ENCODE results near the gene ZNF275. TPM values are rescaled to one million over a fixed set of nuclear protein-coding genes. Genes with fewer than 3 reads are reported as not detected.

The ZNF275 gene
- total RNA-seq, 3 donors from 2014 or later (not counting 1 experiment from before 2014, with no cell fraction given): 9.1 to 17.4 (median 17.3) TPM

DNA sequence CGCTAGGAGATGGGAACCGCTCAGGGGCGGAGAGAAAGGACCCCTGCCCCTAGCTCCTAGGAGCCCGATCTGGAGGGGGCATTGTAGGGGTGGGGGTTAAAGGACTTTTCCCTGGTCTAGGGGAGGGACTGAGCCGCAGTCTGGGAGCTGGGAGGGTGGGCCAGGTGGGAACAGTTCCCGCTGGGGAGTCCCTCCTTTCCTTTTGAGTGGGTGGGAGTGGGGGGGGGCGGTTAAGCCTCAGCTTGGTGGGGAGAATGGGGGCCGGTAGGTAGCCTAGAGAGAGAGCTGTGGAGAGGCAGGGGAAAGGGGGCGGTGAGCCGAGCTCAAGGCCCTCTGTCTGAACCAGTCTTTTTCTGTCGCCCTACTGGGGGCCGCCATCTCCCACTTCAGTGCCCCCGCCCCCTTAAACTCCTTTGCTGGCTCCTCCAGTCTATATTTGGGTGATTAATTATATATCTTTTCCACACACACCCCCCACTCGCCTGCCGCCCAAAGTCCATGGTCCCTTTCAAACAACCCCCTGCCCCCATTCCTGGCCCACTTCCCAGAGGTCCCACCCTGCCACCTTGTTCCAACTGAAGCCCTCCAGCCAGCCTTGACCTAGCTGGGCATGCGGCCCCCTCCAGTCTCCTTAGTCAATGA lies 822 bp downstream of the ZNF275 start:
- DNase-seq (peak in 1 of 2 donors; percentile 11), ATAC-seq (no peak)
- peak overlapping the region; percentile 80 for H3K4me3 ChIP-seq (ENCODE audit: low read length)
- Mint-ChIP-seq H3K4me1 (peaks cover 5 to 22% of the 10 kb centered on the region in 2 donors), H3K27ac (peak overlapping the region in 1 of 2 donors; percentile 79), H3K27me3 (ENCODE audit: low read depth in 2 of 2) (peaks cover 0 to 9% of the 10 kb centered on the region in 2 donors), H3K4me3 (peak overlapping the region; percentile 84), H3K36me3 (no peaks in the 10 kb centered on the region), H3K9me3 (no peaks in the 10 kb centered on the region)
- H3K27me3 ChIP-seq (ENCODE audit: control insufficient read depth, insufficient read depth, low read length): no peaks in the 10 kb centered on the region
- 27% methylated on average over 11 of the region's 16 CpGs for WGBS (ENCODE audit: insufficient coverage)
- H3K9me3 ChIP-seq (ENCODE audit: control insufficient read depth, insufficient read depth, low read length): no peaks in the 10 kb centered on the region
- H3K4me1 ChIP-seq (ENCODE audit: control insufficient read depth, insufficient read depth, low read length): peaks cover 19% of the 10 kb centered on the region
- TF ChIP-seq, protein P1, sequence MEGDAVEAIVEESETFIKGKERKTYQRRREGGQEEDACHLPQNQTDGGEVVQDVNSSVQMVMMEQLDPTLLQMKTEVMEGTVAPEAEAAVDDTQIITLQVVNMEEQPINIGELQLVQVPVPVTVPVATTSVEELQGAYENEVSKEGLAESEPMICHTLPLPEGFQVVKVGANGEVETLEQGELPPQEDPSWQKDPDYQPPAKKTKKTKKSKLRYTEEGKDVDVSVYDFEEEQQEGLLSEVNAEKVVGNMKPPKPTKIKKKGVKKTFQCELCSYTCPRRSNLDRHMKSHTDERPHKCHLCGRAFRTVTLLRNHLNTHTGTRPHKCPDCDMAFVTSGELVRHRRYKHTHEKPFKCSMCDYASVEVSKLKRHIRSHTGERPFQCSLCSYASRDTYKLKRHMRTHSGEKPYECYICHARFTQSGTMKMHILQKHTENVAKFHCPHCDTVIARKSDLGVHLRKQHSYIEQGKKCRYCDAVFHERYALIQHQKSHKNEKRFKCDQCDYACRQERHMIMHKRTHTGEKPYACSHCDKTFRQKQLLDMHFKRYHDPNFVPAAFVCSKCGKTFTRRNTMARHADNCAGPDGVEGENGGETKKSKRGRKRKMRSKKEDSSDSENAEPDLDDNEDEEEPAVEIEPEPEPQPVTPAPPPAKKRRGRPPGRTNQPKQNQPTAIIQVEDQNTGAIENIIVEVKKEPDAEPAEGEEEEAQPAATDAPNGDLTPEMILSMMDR (IDR thresholded peaks at IDR 0.05): no peak
- peak overlapping the region; percentile 30 for H3K27ac ChIP-seq (ENCODE audit: low read length)
- H3K36me3 ChIP-seq (ENCODE audit: control insufficient read depth, insufficient read depth, low read length): peaks cover 3% of the 10 kb centered on the region
- intact Hi-C loops (cut with micrococcal nuclease): loop anchor here (5.0 kb wide), 1 partner anchor 173 kb away; no protein-coding TSS in a partner anchor

- peaks cover 5 to 30% of the 10 kb centered on the region in 2 donors for H3K4me1 Mint-ChIP-seq
- Histone ChIP-seq H3K9me3 (ENCODE audit: control insufficient read depth, insufficient read depth, low read length) (no peaks in the 10 kb centered on the region), H3K27me3 (ENCODE audit: control insufficient read depth, insufficient read depth, low read length) (no peaks in the 10 kb centered on the region), H3K27ac (ENCODE audit: low read length) (no peak overlapping the region), H3K4me3 (ENCODE audit: low read length) (no peak overlapping the region), H3K4me1 (ENCODE audit: control insufficient read depth, insufficient read depth, low read length) (peaks cover 19% of the 10 kb centered on the region), H3K36me3 (ENCODE audit: control insufficient read depth, insufficient read depth, low read length) (peaks cover 3% of the 10 kb centered on the region)
- no peaks in the 10 kb centered on the region for H3K9me3 Mint-ChIP-seq
- peak overlapping the region in 1 of 2 donors; percentile 23 for H3K27ac Mint-ChIP-seq
- intact Hi-C loops (cut with micrococcal nuclease): no loop called here
- DNase-seq (peak in 1 of 2 donors; percentile 18), ATAC-seq (no peak)
- H3K27me3 Mint-ChIP-seq (ENCODE audit: low read depth in 2 of 2): no peaks in the 10 kb centered on the region
- H3K36me3 Mint-ChIP-seq: no peaks in the 10 kb centered on the region
- TF ChIP-seq, protein P1 (IDR thresholded peaks at IDR 0.05): no peak
- 61% methylated on average over 9 of the region's 11 CpGs for WGBS (ENCODE audit: insufficient coverage)
- H3K4me3 Mint-ChIP-seq: no peak overlapping the region
These were observed 2.4 kb downstream of the ZNF275 start for GRCh38 chrX:153336121-153336894.

DNA sequence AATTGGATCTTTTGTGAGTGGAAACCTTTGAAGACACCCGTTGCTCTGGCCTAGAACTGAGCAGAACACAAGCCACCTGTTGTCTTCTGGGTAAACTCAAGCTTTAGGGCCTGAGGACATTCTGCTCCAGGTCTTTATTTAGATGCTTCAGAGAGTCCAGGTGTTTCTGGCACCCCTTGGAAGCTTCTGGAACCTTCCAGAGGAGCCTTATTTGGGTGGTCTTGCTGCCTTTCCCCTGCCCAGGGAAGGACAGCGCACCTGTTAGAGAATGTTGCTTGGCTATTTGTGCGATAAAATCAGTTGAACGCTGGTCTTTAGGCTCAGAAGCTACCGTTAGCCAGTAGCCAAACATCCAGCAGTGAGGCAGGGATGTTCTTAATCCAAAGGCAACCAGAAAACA lies 3.0 kb downstream of the ZNF275 start:
- Mint-ChIP-seq H3K36me3 (no peaks in the 10 kb centered on the region), H3K27ac (no peak overlapping the region), H3K4me3 (no peak overlapping the region), H3K4me1 (peaks cover 5 to 37% of the 10 kb centered on the region in 2 donors), H3K9me3 (no peaks in the 10 kb centered on the region), H3K27me3 (ENCODE audit: low read depth in 2 of 2) (no peaks in the 10 kb centered on the region)
- H3K27ac ChIP-seq (ENCODE audit: low read length): no peak overlapping the region
- intact Hi-C loops (cut with micrococcal nuclease): no loop called here
- no peaks in the 10 kb centered on the region for H3K9me3 ChIP-seq (ENCODE audit: control insufficient read depth, insufficient read depth, low read length)
- H3K27me3 ChIP-seq (ENCODE audit: control insufficient read depth, insufficient read depth, low read length): no peaks in the 10 kb centered on the region
- peaks cover 19% of the 10 kb centered on the region for H3K4me1 ChIP-seq (ENCODE audit: control insufficient read depth, insufficient read depth, low read length)
- ATAC-seq (no peak), DNase-seq (no peak)
- 98% methylated on average over 5 of the region's 5 CpGs for WGBS (ENCODE audit: insufficient coverage)
- TF ChIP-seq, protein P1 (IDR thresholded peaks at IDR 0.05): no peak
- H3K4me3 ChIP-seq (ENCODE audit: low read length): no peak overlapping the region
- peaks cover 3% of the 10 kb centered on the region for H3K36me3 ChIP-seq (ENCODE audit: control insufficient read depth, insufficient read depth, low read length)
